ENCODE data around the gene POU3F1.
A peak's percentile ranks its signal among the peaks of the same experiment; 100 is the strongest.

Gene POU3F1

DNA sequence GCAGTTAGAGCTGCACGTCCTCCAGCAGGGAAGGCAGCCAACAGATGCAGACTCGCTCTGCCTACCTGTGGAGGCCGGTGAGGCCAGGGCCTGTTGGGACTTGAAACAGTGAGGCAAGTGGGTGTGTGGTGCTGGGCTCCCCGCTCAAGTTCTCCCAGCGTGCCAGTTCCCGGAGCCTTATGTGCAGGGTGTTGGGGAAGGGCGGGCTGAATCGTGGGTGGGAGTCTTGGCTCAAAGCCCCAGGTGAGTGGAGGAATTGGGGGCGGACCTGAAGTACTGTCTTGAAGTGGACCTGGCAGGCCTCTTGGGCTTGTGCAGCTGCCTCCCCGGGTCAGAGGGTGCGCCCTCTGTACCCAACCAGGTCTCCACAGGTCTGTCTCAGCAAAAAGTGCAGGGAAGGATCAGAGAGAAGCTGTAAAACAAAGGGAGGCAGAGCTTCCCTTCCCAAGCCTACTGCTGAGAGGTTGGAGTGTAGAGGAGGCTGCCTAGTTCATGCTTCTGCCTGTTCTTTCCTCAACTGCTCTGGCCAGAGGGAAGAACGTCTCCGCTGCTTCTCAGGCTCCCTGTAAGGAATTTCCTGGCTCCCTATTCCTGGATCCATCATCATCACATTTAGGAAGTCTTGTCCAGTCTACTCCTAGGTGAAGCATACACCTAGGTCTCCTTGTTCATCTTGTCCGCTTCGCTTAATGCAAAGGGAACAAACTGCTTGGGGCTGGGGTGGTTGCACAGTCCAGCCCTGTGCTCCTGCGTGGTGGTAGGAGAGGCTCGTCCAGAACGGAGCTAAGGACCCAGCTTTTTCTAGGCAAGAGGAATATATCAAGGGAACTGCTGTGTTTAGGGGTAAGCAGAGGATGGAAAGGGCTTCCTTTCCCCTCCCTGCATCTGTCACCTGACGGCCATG lies 19.1 kb downstream of the POU3F1 start:
- TF ChIP-seq EZH2phosphoT487 (IDR thresholded peaks at IDR 0.05; ENCODE audit: low read length) (no peak), EZH2 (optimal IDR thresholded peaks at IDR 0.05; ENCODE audit: low read depth, low read length) (no peak), CTCF (IDR thresholded peaks at IDR 0.05; ENCODE audit: low read length) (no peak)
- Histone ChIP-seq H3K36me3 (replicated peaks; ENCODE audit: insufficient read depth, low read length) (no peaks in the 10 kb centered on the region; the same call in 1 of the 2 replicates), H3K79me2 (ENCODE audit: low read length) (no peaks in the 10 kb centered on the region), H3K4me1 (ENCODE audit: low read length) (peaks cover 50% of the 10 kb centered on the region), H3K9me3 (replicated peaks; ENCODE audit: insufficient read depth, low read length) (no peaks in the 10 kb centered on the region), H3K9ac (ENCODE audit: low read length) (peak overlapping the region; percentile 28; the same call in 1 of the 2 replicates), H3K9me2 (replicated peaks; ENCODE audit: insufficient read depth, low read length) (no peaks in the 10 kb centered on the region), H4K20me1 (ENCODE audit: insufficient read depth, low read length) (no peaks in the 10 kb centered on the region), H3F3A (ENCODE audit: insufficient read depth, low read length) (peaks cover 40% of the 10 kb centered on the region), H3K4me3 (ENCODE audit: low read length) (peak overlapping the region; percentile 13), H2AFZ (ENCODE audit: low read length) (0 out of 2 replicates have a peak overlapping the region, but pooled peaks have one; percentile 36), H3K27ac (ENCODE audit: low read length) (peak overlapping the region; percentile 90; the same call in 1 of the 2 replicates), H3K27me3 (replicated peaks; ENCODE audit: insufficient read depth, low read length) (no peaks in the 10 kb centered on the region), H3K4me2 (ENCODE audit: low read depth, low read length) (peak overlapping the region; percentile 74)
- no peak for DNase-seq

GRCh38 chr1:38026592-38027200 lies 19.9 kb downstream of the POU3F1 start:
- H3K4me3 ChIP-seq (ENCODE audit: low read length), result no peak overlapping the region
- H3K9me3 ChIP-seq (replicated peaks; ENCODE audit: insufficient read depth, low read length), result no peaks in the 10 kb centered on the region
- no peaks in the 10 kb centered on the region for H3K9me2 ChIP-seq (replicated peaks; ENCODE audit: insufficient read depth, low read length)
- peak overlapping the region; percentile 90; the same call in 1 of the 2 replicates for H3K27ac ChIP-seq (ENCODE audit: low read length)
- H3K9ac ChIP-seq (ENCODE audit: low read length), result no peak overlapping the region
- H2AFZ ChIP-seq (ENCODE audit: low read length), result no peak overlapping the region
- no peaks in the 10 kb centered on the region for H3K27me3 ChIP-seq (replicated peaks; ENCODE audit: insufficient read depth, low read length)
- no peak for TF ChIP-seq EZH2phosphoT487 (IDR thresholded peaks at IDR 0.05; ENCODE audit: low read length)
- TF ChIP-seq CTCF (IDR thresholded peaks at IDR 0.05; ENCODE audit: low read length), result peak; percentile 79
- no peak for TF ChIP-seq EZH2 (optimal IDR thresholded peaks at IDR 0.05; ENCODE audit: low read depth, low read length)
- H3F3A ChIP-seq (ENCODE audit: insufficient read depth, low read length), result peaks cover 40% of the 10 kb centered on the region
- peak; percentile 64 for DNase-seq
- H4K20me1 ChIP-seq (ENCODE audit: insufficient read depth, low read length), result no peaks in the 10 kb centered on the region
- H3K79me2 ChIP-seq (ENCODE audit: low read length), result no peaks in the 10 kb centered on the region
- no peaks in the 10 kb centered on the region; the same call in 1 of the 2 replicates for H3K36me3 ChIP-seq (replicated peaks; ENCODE audit: insufficient read depth, low read length)
- no peak overlapping the region for H3K4me2 ChIP-seq (ENCODE audit: low read depth, low read length)
- H3K4me1 ChIP-seq (ENCODE audit: low read length), result peaks cover 50% of the 10 kb centered on the region

DNA sequence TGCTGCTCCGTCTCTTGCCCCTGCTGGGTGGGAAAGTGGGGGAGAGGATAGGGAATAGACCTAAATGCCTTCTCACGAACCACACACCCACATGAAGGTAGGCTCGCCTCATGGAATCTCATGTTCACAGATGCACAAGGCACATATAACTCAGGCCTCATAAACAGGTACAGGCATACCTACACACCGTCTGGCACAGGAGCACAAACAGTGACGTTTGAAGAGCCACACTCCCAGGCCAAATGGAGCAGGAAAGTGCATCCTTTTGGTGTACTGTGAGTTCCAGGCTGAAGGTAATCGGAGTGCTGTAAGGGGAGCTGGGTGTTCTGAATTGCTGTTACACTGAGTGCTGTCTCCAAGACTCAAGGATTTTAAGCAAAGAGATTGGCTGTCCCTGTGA lies 20.9 kb downstream of the POU3F1 start:
- TF ChIP-seq EZH2 (optimal IDR thresholded peaks at IDR 0.05; ENCODE audit: low read depth, low read length), result no peak
- no peak for TF ChIP-seq CTCF (IDR thresholded peaks at IDR 0.05; ENCODE audit: low read length)
- TF ChIP-seq EZH2phosphoT487 (IDR thresholded peaks at IDR 0.05; ENCODE audit: low read length), result no peak
- H3K9me2 ChIP-seq (replicated peaks; ENCODE audit: insufficient read depth, low read length), result no peaks in the 10 kb centered on the region
- no peaks in the 10 kb centered on the region for H3K27me3 ChIP-seq (replicated peaks; ENCODE audit: insufficient read depth, low read length)
- H3K4me2 ChIP-seq (ENCODE audit: low read depth, low read length), result no peak overlapping the region
- no peaks in the 10 kb centered on the region; the same call in 1 of the 2 replicates for H3K79me2 ChIP-seq (ENCODE audit: low read length)
- no peak overlapping the region for H3K9ac ChIP-seq (ENCODE audit: low read length)
- no peaks in the 10 kb centered on the region for H4K20me1 ChIP-seq (ENCODE audit: insufficient read depth, low read length)
- H3F3A ChIP-seq (ENCODE audit: insufficient read depth, low read length), result peaks cover 39% of the 10 kb centered on the region
- H3K9me3 ChIP-seq (replicated peaks; ENCODE audit: insufficient read depth, low read length), result no peaks in the 10 kb centered on the region
- peaks cover 40% of the 10 kb centered on the region for H3K4me1 ChIP-seq (ENCODE audit: low read length)
- H2AFZ ChIP-seq (ENCODE audit: low read length), result no peak overlapping the region
- H3K36me3 ChIP-seq (replicated peaks; ENCODE audit: insufficient read depth, low read length), result no peaks in the 10 kb centered on the region; the same call in 1 of the 2 replicates
- no peak overlapping the region for H3K4me3 ChIP-seq (ENCODE audit: low read length)
- no peak for DNase-seq
- no peak overlapping the region for H3K27ac ChIP-seq (ENCODE audit: low read length)
